Pulmonary artery endothelial cell (primary cell): Measurements from ENCODE around the gene PROS1. TPM values are rescaled to one million over a fixed set of nuclear protein-coding genes. Genes with fewer than 3 reads are reported as not detected.
A peak's percentile ranks its signal among the peaks of the same experiment; 100 is the strongest.
"Not testable (repeated sequence)": the region's sequence is repeated elsewhere in the genome, so short reads cannot be mapped to it uniquely, and the experiment has no call there.

ENCODE experiments used
- DNase-seq: peaks from one replicate; pipeline ENCODE4 v3.0.0-alpha.2; 2011; ENCODE audit warnings: low read depth, low spot score
- total RNA-seq: library from RNA; depleted of rRNA; stranded (reverse); fragments of >200 nt; gene quantifications from 2 replicates; pipeline ENCODE4 v1.2.3, GENCODE V29; 2014

Gene PROS1
- total RNA-seq, 1 donor from 2014 or later: 10.6 TPM

GRCh38 chr3:93877427-93877826 lies 96.3 kb downstream of the PROS1 start:
- not testable (repeated sequence) for DNase-seq

- DNase-seq: not testable (repeated sequence)
These were observed 100.3 kb downstream of the PROS1 start for GRCh38 chr3:93873412-93873811.

GRCh38 chr3:93867425-93867824 lies 106.3 kb downstream of the PROS1 start:
- DNase-seq: no peak

GRCh38 chr3:93861017-93861416 lies 112.7 kb downstream of the PROS1 start:
- DNase-seq: no peak

- no peak for DNase-seq
These were observed 118.3 kb downstream of the PROS1 start for GRCh38 chr3:93855401-93855800.

- not testable (repeated sequence) for DNase-seq
These were observed 121.5 kb downstream of the PROS1 start for GRCh38 chr3:93852228-93852627.

GRCh38 chr3:93843981-93844380 lies 129.7 kb downstream of the PROS1 start:
- peak; percentile 22 for DNase-seq

GRCh38 chr3:93839193-93839592 lies 134.5 kb downstream of the PROS1 start:
- DNase-seq: not testable (repeated sequence)

Other genes with a start within 250 kb of the PROS1 start
- gene ARL13B, start 6.3 kb upstream of the PROS1 start, total RNA-seq: 8.8 and 13.7 TPM in 2 replicates
- gene STX19, start 54.7 kb upstream of the PROS1 start, total RNA-seq: not detected in 2 replicates
- gene DHFR2, start 89.0 kb upstream of the PROS1 start, total RNA-seq: 2.6 and 3.0 TPM in 2 replicates
- gene NSUN3, start 89.2 kb upstream of the PROS1 start, total RNA-seq: 13.7 and 15.6 TPM in 2 replicates